Testis (tissue), 3 donors: ENCODE data around the gene CHI3L1. TPM values are rescaled to one million over a fixed set of nuclear protein-coding genes. Genes with fewer than 3 reads are reported as not detected.

Experiments used
- DNase-seq: peaks from one replicate; pipeline ENCODE4 v3.0.0-alpha.2; 2019
- H3K27ac ChIP-seq, 2 donors: fragments of 200-600 bp; sonication (generic); one replicate each; pipeline ENCODE4 v1.5.1; 2019
- H3K27me3 ChIP-seq: fragments of 200-600 bp; sonication (generic); one replicate; pipeline ENCODE4 v1.5.1; 2019
- H3K36me3 ChIP-seq: fragments of 200-600 bp; sonication (generic); one replicate; pipeline ENCODE4 v1.5.1; 2017; ENCODE audit warnings: low read depth; ENCODE audit errors: missing control alignments
- H3K4me1 ChIP-seq: fragments of 200-600 bp; sonication (generic); one replicate; pipeline ENCODE4 v1.5.1; 2019
- H3K4me3 ChIP-seq, 2 donors: fragments of 200-600 bp; sonication (generic); one replicate each; pipeline ENCODE4 v1.5.1; 2017 to 2019
- H3K9me3 ChIP-seq: fragments of 200-600 bp; sonication (generic); one replicate; pipeline ENCODE4 v1.5.1; 2017
- POLR2A ChIP-seq: fragments of 450-650 bp; IDR thresholded peaks from one replicate; pipeline ENCODE4 v1.6.1; 2017; ENCODE audit warnings: antibody characterized with exemption, mild to moderate bottlenecking, moderate library complexity
- WGBS, 2 donors: methylation state at CpG; one replicate each; pipeline ENCODE4 v1.1.5; 2018; 5-methylcytosine and 5-hydroxymethylcytosine counted together
- intact Hi-C: fragments of 100-400 bp; cut with DNase I; formaldehyde crosslinking; loops from one replicate; pipeline ENCODE4 v1.15.1; 2023; ENCODE audit warnings: low total_unique reads
- polyA plus RNA-seq: library from polyadenylated mRNA; stranded (reverse); fragments of 350-450 nt; fragmentation: Illumina TruSeq; extraction: RNeasy Lipid Tissue Mini Kit (QIAGEN cat#74804); gene quantifications from one replicate; pipeline ENCODE4 v1.2.3, GENCODE V29; 2014; ENCODE audit warnings: low read depth, low replicate concordance; ENCODE audit not compliant: insufficient read depth
- total RNA-seq, 2 donors: library from RNA; depleted of rRNA; stranded (reverse); fragments of >200 nt; gene quantifications; one replicate each; pipeline ENCODE4 v1.2.3, GENCODE V29; 2016
- TF ChIP-seq, protein P1 (sequence below), 3 experiments: fragments of 450-650 bp in 2 of 3; fragments of 200-600 bp in 1 of 3; sonication (generic) in 1 of 3; IDR thresholded peaks; one replicate each; pipeline ENCODE4 v1.5.1; 2016 to 2019; ENCODE audit warnings: antibody characterized with exemption in 3 of 3, mild to moderate bottlenecking in 2 of 3, moderate library complexity in 1 of 3

The CHI3L1 gene
- total and polyA plus RNA-seq, 3 donors from 2014 or later = 2.0 to 35.5 (median 6.6) TPM

DNA sequence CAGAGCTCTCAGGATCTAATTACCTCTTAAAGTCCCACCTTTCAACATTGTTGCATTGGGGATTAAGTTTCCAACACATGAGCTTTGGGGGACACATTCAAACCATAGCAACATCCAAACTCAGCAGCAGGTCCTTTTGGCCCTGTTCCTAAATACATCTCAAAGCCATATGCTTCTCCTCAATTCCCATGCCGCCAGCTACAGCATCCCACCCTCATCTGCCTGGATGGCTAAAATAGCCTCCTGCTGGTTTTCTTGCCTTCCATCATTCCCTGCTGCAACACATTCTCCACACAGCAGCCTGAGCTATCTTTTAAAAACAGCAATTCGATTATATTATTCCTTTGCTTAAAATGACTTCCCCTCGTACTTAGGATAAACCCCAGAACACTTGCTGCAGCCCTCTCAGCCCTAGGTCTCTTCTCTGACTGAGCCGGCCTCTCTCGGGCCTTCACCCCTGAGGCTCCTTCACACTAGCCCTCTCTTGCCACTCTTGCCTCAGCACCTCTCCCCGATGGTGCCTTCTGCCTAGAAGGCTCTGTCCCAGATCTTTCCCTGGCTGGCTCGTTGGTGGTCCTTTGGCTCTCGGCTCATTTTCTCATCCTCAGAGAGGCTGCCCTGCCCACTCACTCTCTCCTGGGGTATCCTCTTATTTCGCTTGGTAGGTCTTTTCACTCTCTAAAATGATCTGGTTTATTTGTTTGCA, 27.4 kb downstream of the CHI3L1 start:
- H3K4me1 ChIP-seq = peaks cover 13% of the 10 kb centered on the region
- no peak for TF ChIP-seq POLR2A
- TF ChIP-seq, protein P1, sequence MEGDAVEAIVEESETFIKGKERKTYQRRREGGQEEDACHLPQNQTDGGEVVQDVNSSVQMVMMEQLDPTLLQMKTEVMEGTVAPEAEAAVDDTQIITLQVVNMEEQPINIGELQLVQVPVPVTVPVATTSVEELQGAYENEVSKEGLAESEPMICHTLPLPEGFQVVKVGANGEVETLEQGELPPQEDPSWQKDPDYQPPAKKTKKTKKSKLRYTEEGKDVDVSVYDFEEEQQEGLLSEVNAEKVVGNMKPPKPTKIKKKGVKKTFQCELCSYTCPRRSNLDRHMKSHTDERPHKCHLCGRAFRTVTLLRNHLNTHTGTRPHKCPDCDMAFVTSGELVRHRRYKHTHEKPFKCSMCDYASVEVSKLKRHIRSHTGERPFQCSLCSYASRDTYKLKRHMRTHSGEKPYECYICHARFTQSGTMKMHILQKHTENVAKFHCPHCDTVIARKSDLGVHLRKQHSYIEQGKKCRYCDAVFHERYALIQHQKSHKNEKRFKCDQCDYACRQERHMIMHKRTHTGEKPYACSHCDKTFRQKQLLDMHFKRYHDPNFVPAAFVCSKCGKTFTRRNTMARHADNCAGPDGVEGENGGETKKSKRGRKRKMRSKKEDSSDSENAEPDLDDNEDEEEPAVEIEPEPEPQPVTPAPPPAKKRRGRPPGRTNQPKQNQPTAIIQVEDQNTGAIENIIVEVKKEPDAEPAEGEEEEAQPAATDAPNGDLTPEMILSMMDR (IDR thresholded peaks at IDR 0.05) = no peak
- H3K36me3 ChIP-seq = no peaks in the 10 kb centered on the region
- intact Hi-C loops = no loop called here
- no peak overlapping the region for H3K4me3 ChIP-seq
- WGBS, 2 donors = 87 to 89% methylated on average over 9 of the region's 9 CpGs
- no peak for DNase-seq
- H3K27ac ChIP-seq = no peak overlapping the region
- no peaks in the 10 kb centered on the region for H3K27me3 ChIP-seq
- no peaks in the 10 kb centered on the region for H3K9me3 ChIP-seq

DNA sequence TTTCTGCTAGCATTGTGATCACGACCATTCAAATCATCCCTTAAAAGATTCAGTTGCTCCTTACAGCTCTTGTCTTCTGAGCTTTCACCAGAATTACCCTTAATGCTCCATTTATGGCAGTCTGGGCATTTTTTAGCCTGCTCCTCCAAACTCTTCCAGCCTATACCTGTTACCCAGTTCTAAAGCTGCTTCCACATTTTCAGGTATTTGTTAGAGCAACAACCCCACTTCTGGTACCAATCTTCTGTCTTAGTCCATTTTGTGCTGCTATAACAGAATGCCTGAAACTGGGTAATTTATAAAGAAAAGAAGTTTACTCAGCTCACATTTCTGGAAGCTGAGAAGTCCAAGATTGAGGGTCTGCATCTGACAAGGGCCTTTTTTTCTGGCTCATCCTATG, 28.1 kb downstream of the CHI3L1 start:
- no peak for TF ChIP-seq POLR2A
- TF ChIP-seq, protein P1 (IDR thresholded peaks at IDR 0.05) = no peak
- intact Hi-C loops = no loop called here
- Histone ChIP-seq H3K4me3 (no peak overlapping the region), H3K9me3 (no peaks in the 10 kb centered on the region), H3K36me3 (no peaks in the 10 kb centered on the region), H3K4me1 (peaks cover 15% of the 10 kb centered on the region), H3K27me3 (no peaks in the 10 kb centered on the region), H3K27ac (no peak overlapping the region)
- no peak for DNase-seq
- WGBS, 2 donors = 90 to 92% methylated on average over 1 of the region's 1 CpG

GRCh38 chr1:203156280-203156679, 30.2 kb downstream of the CHI3L1 start:
- H3K4me1 ChIP-seq = peaks cover 34% of the 10 kb centered on the region
- no peaks in the 10 kb centered on the region for H3K9me3 ChIP-seq
- H3K36me3 ChIP-seq = no peaks in the 10 kb centered on the region
- H3K27ac ChIP-seq = no peak overlapping the region
- DNase-seq = no peak
- intact Hi-C loops = no loop called here
- TF ChIP-seq, protein P1 (IDR thresholded peaks at IDR 0.05) = no peak
- TF ChIP-seq POLR2A = no peak
- no peak overlapping the region for H3K4me3 ChIP-seq
- 67 to 91% methylated on average over 1 of the region's 1 CpG for WGBS, 2 donors
- H3K27me3 ChIP-seq = no peaks in the 10 kb centered on the region

DNA sequence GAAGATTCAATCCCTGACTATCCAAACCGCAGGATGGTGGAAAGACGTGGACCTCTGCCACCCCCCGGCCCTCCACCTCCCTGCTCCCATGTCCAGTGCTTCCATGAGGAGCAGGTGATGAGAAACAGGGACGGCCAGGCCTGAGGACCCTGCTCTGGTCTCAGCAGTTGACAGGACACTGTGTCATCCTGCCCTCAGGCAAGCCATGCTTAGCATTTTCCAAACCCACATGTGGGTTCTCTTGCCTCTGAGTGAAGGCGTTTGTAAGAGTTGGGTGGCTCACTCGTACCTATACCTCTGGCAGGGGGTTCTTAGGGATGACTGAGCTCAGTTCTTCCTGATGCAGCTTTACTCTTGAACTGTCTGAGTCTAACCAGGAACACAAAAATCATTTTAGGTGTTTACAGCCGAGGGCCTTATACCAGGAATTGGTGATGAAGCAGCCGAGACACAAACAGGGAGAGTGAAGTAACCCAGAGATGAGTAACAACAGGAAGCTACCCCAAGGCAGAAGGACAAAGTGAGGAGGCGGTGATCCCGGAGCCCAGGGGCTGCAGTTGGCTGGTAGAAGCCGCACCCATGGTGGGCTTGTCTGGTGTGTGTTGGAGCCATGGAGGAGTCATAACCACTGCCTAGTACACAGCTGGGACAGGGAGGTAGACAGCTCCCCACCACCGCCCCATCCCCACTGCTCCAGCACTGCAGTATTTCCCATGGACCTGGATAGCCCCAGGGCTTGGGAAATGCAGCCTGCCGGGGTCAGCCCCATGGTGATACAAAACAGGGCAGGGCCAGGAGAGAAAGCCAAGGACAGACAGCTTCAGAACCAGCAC, 32.3 kb downstream of the CHI3L1 start:
- Histone ChIP-seq H3K9me3 (no peaks in the 10 kb centered on the region), H3K27ac (peak overlapping the region in 1 of 2 donors; percentile 4), H3K4me3 (no peak overlapping the region), H3K27me3 (no peaks in the 10 kb centered on the region), H3K4me1 (peaks cover 52% of the 10 kb centered on the region), H3K36me3 (no peaks in the 10 kb centered on the region)
- 62 to 66% methylated on average over 13 of the region's 13 CpGs for WGBS, 2 donors
- TF ChIP-seq, protein P1 (IDR thresholded peaks at IDR 0.05) = no peak
- no peak for TF ChIP-seq POLR2A
- intact Hi-C loops = no loop called here
- no peak for DNase-seq
